Ovary (tissue), 9 donors: ENCODE data around the gene CFLAR. TPM values are rescaled to one million over a fixed set of nuclear protein-coding genes. Genes with fewer than 3 reads are reported as not detected.
A peak's percentile ranks its signal among the peaks of the same experiment; 100 is the strongest.
"Not testable (repeated sequence)": the region's sequence is repeated elsewhere in the genome, so short reads cannot be mapped to it uniquely, and the experiment has no call there.

Experiments used
- DNase-seq, 5 donors: peaks; one replicate each; pipeline ENCODE4 v3.0.0-alpha.2; 2019 to 2020
- H3K27ac ChIP-seq, 2 donors: fragments of 200-600 bp; one replicate each; pipeline versions ENCODE4 v1.5.1 to v1.8.0; 2019 to 2022
- H3K27me3 ChIP-seq: fragments of 200-600 bp; one replicate; pipeline ENCODE4 v1.8.0; 2022
- H3K36me3 ChIP-seq: fragments of 200-600 bp; sonication (generic); one replicate; pipeline ENCODE4 v1.5.1; 2019
- H3K4me1 ChIP-seq: one replicate; pipeline ENCODE4 v1.8.1; 2013; ENCODE audit warnings: mild to moderate bottlenecking, moderate library complexity; ENCODE audit not compliant: insufficient read depth
- H3K4me3 ChIP-seq: fragments of 200-600 bp; sonication (generic); one replicate; pipeline ENCODE4 v1.5.1; 2017
- H3K9me3 ChIP-seq, 2 donors: fragments of 200-600 bp in 1 of 2; sonication (generic) in 1 of 2; one replicate each; pipeline versions ENCODE4 v1.5.1 to v1.8.1; 2013 to 2019; ENCODE audit warnings: mild to moderate bottlenecking in 1 of 2, moderate library complexity in 1 of 2
- CTCF ChIP-seq, 3 donors: fragments of 450-650 bp in 2 of 3; fragments of 200-600 bp in 1 of 3; IDR thresholded peaks; one replicate each; pipeline versions ENCODE4 v1.5.1 to v1.8.0; 2016 to 2022; ENCODE audit warnings: antibody characterized with exemption in 3 of 3, mild to moderate bottlenecking in 1 of 3
- EP300 ChIP-seq: sonication (generic); formaldehyde crosslinking; IDR thresholded peaks from one replicate; pipeline ENCODE4 v1.6.1; 2017; ENCODE audit warnings: antibody characterized with exemption
- POLR2A ChIP-seq: fragments of 450-650 bp; IDR thresholded peaks from one replicate; pipeline ENCODE4 v1.6.1; 2017; ENCODE audit warnings: antibody characterized with exemption, mild to moderate bottlenecking, moderate library complexity
- WGBS, 3 donors: extraction: QIAGEN DNeasy Blood & Tissue Kit in 1 of 3; methylation state at CpG; one replicate each; pipeline versions ENCODE4 v1.1.5 to v1.1.7; 2013 to 2017; 5-methylcytosine and 5-hydroxymethylcytosine counted together
- intact Hi-C, 4 donors: fragments of 100-400 bp; cut with DNase I; formaldehyde crosslinking; loops; one replicate each; pipeline versions ENCODE4 v1.11.0 to v1.15.1; 2022 to 2023
- polyA plus RNA-seq, 2 donors: library from polyadenylated mRNA; stranded (reverse); fragments of 200-250 nt in 1 of 2; fragments of 350-450 nt in 1 of 2; fragmentation: Illumina TruSeq in 1 of 2; extraction: RNeasy Lipid Tissue Mini Kit (QIAGEN cat#74804) in 1 of 2; gene quantifications; one replicate each; pipeline ENCODE4 v1.2.3, GENCODE V29; 2013 to 2014
- total RNA-seq, 7 donors: library from RNA; depleted of rRNA in 2 of 7; stranded (reverse); fragments of >200 nt in 2 of 7; fragmentation: NEBNext Ultra II Directional in 3 of 7; extraction: Animal tissue kit (Norgen Biotek cat#: 25700) in 3 of 7; gene quantifications; one replicate each; pipeline versions ENCODE4 v1.1.0 to v1.2.4, GENCODE V29; 2016 to 2023
- donor health status: DM: no; HTN: no; CAD: no; lungs with moderate emphysema.
- donor health status: DM: no; HTN: no; CAD: no.
- donor health status: Bipolar disorder and iron deficiency.
- donor health status: DM: yes; HTN: yes; CAD: no.
- donor health status: DM: no; HTN: no; CAD: no.
- donor health status: DM: yes; HTN: yes; CAD: no.

CFLAR gene
- total and polyA plus RNA-seq, 9 donors, result 26.7 to 111 (median 67.9) TPM

DNA sequence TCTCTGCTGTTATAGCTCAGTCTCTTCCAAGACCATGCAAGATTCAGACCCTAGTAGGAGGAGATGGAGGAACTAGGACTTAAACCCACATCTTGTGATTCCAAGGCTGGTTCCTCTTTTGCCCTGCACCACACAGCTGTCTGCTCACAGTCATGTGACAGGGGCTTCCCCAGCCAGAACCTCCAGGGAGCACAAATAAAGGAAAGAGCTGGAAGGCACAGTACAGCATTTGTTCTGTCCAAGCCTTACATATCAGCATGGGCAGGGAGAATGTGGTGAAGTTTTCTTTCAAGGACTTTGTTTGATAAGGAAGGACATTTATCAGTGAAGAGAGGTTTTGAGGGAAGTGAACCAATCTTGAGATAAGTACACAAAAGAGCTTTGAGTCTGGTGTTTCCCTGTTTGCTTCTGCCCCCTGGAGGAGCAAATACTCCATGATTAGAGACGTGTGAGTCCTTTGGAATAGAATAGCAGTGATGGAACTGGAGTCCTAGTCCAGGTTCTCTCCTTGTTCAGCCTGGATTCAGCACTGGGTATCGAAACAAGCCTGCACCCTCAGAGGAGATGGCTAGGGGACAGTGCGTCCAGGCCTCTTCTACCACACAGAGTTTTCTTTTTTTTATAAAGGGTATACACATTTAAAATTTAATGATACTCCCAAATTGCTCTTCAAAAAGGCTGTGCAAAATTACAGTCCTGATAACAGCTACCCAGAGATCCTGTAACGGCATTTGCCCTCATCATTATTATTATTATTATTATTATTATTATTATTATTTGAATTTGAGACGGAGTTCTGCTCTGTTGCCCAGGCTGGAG, 42.4 kb downstream of the CFLAR start:
- no peak overlapping the region for H3K4me3 ChIP-seq
- no peaks in the 10 kb centered on the region for H3K36me3 ChIP-seq
- peaks cover 6% of the 10 kb centered on the region for H3K4me1 ChIP-seq
- H3K27ac ChIP-seq, result peak overlapping the region in 1 of 2 donors; percentile 1
- H3K9me3 ChIP-seq, result no peaks in the 10 kb centered on the region
- intact Hi-C loops, result no loop called here
- H3K27me3 ChIP-seq, result no peaks in the 10 kb centered on the region
- TF ChIP-seq EP300 (no peak), CTCF (IDR thresholded peaks at IDR 0.05) (peak in 2 of 3 donors; percentile 46 to 67)
- peak; percentile 53 to 72 (median 67) for DNase-seq
- 40 to 53% (median 40%) methylated on average over 5 of the region's 5 CpGs for WGBS, 3 donors

- 85 to 100% (median 90%) methylated on average over 1 of the region's 1 CpG for WGBS, 3 donors
- Histone ChIP-seq H3K4me1 (no peaks in the 10 kb centered on the region), H3K36me3 (no peaks in the 10 kb centered on the region), H3K4me3 (no peak overlapping the region), H3K27me3 (no peaks in the 10 kb centered on the region), H3K27ac (no peak overlapping the region), H3K9me3 (no peaks in the 10 kb centered on the region)
- DNase-seq, result no peak
- no peak for TF ChIP-seq CTCF (IDR thresholded peaks at IDR 0.05)
- TF ChIP-seq POLR2A, result no peak
- TF ChIP-seq EP300, result no peak
- intact Hi-C loops, result no loop called here
These were observed 48.2 kb downstream of the CFLAR start for GRCh38 chr2:201164166-201164565.

GRCh38 chr2:201167546-201167945, 51.6 kb downstream of the CFLAR start:
- no peak for TF ChIP-seq EP300
- no peak for TF ChIP-seq CTCF (IDR thresholded peaks at IDR 0.05)
- no peak for TF ChIP-seq POLR2A
- H3K27ac ChIP-seq, result no peak overlapping the region
- intact Hi-C loops, result no loop called here
- no peaks in the 10 kb centered on the region for H3K27me3 ChIP-seq
- no peak for DNase-seq
- H3K9me3 ChIP-seq, result no peaks in the 10 kb centered on the region
- 94 to 99% (median 97%) methylated on average over 3 of the region's 3 CpGs for WGBS, 3 donors
- H3K36me3 ChIP-seq, result no peaks in the 10 kb centered on the region
- H3K4me3 ChIP-seq, result no peak overlapping the region
- no peaks in the 10 kb centered on the region for H3K4me1 ChIP-seq

DNA sequence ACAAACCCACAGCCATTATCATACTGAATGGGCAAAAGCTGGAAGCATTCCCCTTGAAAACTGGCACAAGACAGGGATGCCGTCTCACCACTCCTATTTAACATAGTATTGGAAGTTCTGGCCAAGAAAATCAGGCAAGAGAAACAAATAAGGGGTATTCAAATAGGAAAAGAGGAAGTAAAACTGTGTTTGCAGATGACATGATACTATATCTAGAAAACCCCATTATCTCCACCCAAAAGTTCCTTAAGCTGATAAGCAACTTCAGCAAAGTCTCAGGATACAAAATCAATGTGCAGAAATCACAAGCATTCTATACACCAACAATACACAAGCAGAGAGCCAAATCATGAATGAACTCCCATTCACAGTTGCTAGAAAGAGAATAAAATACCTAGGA, 52.5 kb downstream of the CFLAR start:
- H3K9me3 ChIP-seq, H3K27me3 ChIP-seq, H3K4me3 ChIP-seq, H3K27ac ChIP-seq, DNase-seq, H3K4me1 ChIP-seq, H3K36me3 ChIP-seq, intact Hi-C loops: not testable (repeated sequence)
- WGBS, 3 donors, result 95% methylated on average over 1 of the region's 1 CpG

- H3K27ac ChIP-seq, result no peak overlapping the region
- no peaks in the 10 kb centered on the region for H3K9me3 ChIP-seq
- H3K36me3 ChIP-seq, result no peaks in the 10 kb centered on the region
- no peak for DNase-seq
- H3K4me3 ChIP-seq, result no peak overlapping the region
- WGBS, 3 donors, result 71 to 80% (median 75%) methylated on average over 6 of the region's 6 CpGs
- no peaks in the 10 kb centered on the region for H3K4me1 ChIP-seq
- no peaks in the 10 kb centered on the region for H3K27me3 ChIP-seq
- no peak for TF ChIP-seq CTCF (IDR thresholded peaks at IDR 0.05)
- no peak for TF ChIP-seq EP300
- TF ChIP-seq POLR2A, result no peak
- intact Hi-C loops, result loop anchor here in 1 of 4 donors (10.0 kb wide), 1 partner anchor 267 kb away; no protein-coding TSS in a partner anchor
These were observed 55.4 kb downstream of the CFLAR start for GRCh38 chr2:201171259-201171814.
